GM11168 (cell line): ENCODE data around the gene HYDIN.
"Not testable (repeated sequence)": the region's sequence is repeated elsewhere in the genome, so short reads cannot be mapped to it uniquely, and the experiment has no call there.

Experiments used
- in situ Hi-C: fragments of 300-500 bp; cut with MboI; formaldehyde crosslinking; loops from one replicate; pipeline ENCODE4 v1.12.0; 2022; ENCODE audit warnings: low sequenced_read_pairs; ENCODE audit not compliant: unreplicated experiment

Gene HYDIN

GRCh38 chr16:71015419-71015818 lies 215.1 kb downstream of the HYDIN start:
- in situ Hi-C loops: not testable (repeated sequence)

GRCh38 chr16:71009440-71010223 lies 220.9 kb downstream of the HYDIN start:
- in situ Hi-C loops: not testable (repeated sequence)

- in situ Hi-C loops: not testable (repeated sequence)
Observed at GRCh38 chr16:71006516-71006915, 224.0 kb downstream of the HYDIN start.

- in situ Hi-C loops: not testable (repeated sequence)
Observed at GRCh38 chr16:70999735-71000134, 230.8 kb downstream of the HYDIN start.

GRCh38 chr16:70995799-70996198 lies 234.7 kb downstream of the HYDIN start:
- in situ Hi-C loops: not testable (repeated sequence)

- in situ Hi-C loops: not testable (repeated sequence)
Observed at GRCh38 chr16:70992511-70992910, 238.0 kb downstream of the HYDIN start.

- in situ Hi-C loops: not testable (repeated sequence)
Observed at GRCh38 chr16:70987019-70987715, 243.4 kb downstream of the HYDIN start.

- in situ Hi-C loops: not testable (repeated sequence)
Observed at GRCh38 chr16:70984675-70985074, 245.8 kb downstream of the HYDIN start.

- in situ Hi-C loops: not testable (repeated sequence)
Observed at GRCh38 chr16:70968332-70968731, 262.2 kb downstream of the HYDIN start.

GRCh38 chr16:70960169-70960568 lies 270.4 kb downstream of the HYDIN start:
- in situ Hi-C loops: not testable (repeated sequence)

- in situ Hi-C loops: not testable (repeated sequence)
Observed at GRCh38 chr16:70954922-70955321, 275.6 kb downstream of the HYDIN start.

GRCh38 chr16:70953824-70954223 lies 276.7 kb downstream of the HYDIN start:
- in situ Hi-C loops: not testable (repeated sequence)

- in situ Hi-C loops: not testable (repeated sequence)
Observed at GRCh38 chr16:70943551-70943950, 287.0 kb downstream of the HYDIN start.

GRCh38 chr16:70939690-70940359 lies 290.7 kb downstream of the HYDIN start:
- in situ Hi-C loops: not testable (repeated sequence)

GRCh38 chr16:70936781-70937525 lies 293.6 kb downstream of the HYDIN start:
- in situ Hi-C loops: not testable (repeated sequence)

- in situ Hi-C loops: not testable (repeated sequence)
Observed at GRCh38 chr16:70935325-70935724, 295.2 kb downstream of the HYDIN start.

- in situ Hi-C loops: not testable (repeated sequence)
Observed at GRCh38 chr16:70933746-70934145, 296.8 kb downstream of the HYDIN start.

- in situ Hi-C loops: not testable (repeated sequence)
Observed at GRCh38 chr16:70930757-70931156, 299.8 kb downstream of the HYDIN start.

- in situ Hi-C loops: not testable (repeated sequence)
Observed at GRCh38 chr16:70922164-70922563, 308.4 kb downstream of the HYDIN start.

GRCh38 chr16:70920661-70921060 lies 309.9 kb downstream of the HYDIN start:
- in situ Hi-C loops: not testable (repeated sequence)
